Left renal cortex interstitium (tissue), 4 donors: ENCODE data around the gene TMBIM6. TPM values are rescaled to one million over a fixed set of nuclear protein-coding genes. Genes with fewer than 3 reads are reported as not detected.
"Not testable (repeated sequence)": the region's sequence is repeated elsewhere in the genome, so short reads cannot be mapped to it uniquely, and the experiment has no call there.

ENCODE experiments used
- DNase-seq, 4 donors: peaks; one replicate each; pipeline ENCODE4 v3.0.0-alpha.2; 2013; ENCODE audit warnings: low read depth in 4 of 4, low spot score in 2 of 4, missing footprints in 1 of 4
- polyA plus RNA-seq, 4 donors: library from polyadenylated mRNA; unstranded; fragments of 120-200 nt; gene quantifications; one replicate each; pipeline ENCODE4 v1.2.1, GENCODE V29; 2013; ENCODE audit not compliant: insufficient read length in 4 of 4

Gene TMBIM6, protein sequence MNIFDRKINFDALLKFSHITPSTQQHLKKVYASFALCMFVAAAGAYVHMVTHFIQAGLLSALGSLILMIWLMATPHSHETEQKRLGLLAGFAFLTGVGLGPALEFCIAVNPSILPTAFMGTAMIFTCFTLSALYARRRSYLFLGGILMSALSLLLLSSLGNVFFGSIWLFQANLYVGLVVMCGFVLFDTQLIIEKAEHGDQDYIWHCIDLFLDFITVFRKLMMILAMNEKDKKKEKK
- polyA plus RNA-seq = 100 to 1,000 TPM; 647 to 770 (median 683) TPM

DNA sequence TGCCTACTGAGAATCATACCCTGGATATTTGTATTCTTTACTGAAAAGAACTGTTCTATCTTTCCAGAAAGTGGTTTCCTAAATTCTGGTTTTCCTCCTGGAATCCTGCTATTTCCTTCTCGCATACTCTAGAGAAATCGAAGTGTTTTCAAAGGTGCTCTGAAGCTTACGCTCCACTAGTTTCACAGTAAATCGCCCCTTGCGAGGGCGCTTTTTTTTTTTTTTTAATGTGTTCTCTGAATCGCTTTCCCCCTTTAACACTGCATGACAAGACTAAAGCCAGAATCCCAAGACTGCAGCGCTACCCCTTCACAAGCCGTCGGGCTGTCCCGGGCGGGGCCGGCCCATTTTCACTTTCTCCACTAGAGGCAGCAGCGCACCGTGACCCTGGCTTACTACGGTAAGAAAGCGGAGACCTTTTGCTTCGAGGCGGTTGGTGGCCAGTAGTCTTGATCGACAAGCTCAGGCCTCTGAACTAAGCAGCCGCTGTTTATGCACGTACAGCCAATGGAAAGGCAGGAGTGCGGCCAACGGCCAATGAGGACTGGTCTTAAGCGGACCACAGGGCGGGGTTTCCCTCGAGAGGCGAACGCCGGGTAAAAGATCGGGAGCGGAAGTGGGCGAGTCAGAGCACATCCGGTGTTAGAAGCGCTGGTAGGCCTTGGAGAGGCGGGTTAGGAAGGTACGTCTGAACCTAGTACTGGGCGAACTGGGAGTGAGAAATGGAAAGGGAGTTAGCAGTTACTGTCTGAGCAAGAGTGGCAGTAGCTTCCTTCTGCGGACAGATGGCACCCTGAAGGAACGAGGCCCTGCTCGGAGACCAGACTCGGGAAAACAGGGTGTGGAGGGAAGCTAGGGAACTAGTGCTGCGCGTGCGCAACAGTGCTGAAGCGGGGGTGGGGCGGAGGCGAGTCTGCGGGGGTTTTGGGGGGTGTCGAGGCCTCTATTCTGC lies at the start of gene TMBIM6:
TSS of gene TMBIM6 (plus strand) at position 628 of the 952 bp plus-strand sequence. CDS start 10,937 bp downstream, outside the sequence.
- DNase-seq = peak; percentile 99

DNA sequence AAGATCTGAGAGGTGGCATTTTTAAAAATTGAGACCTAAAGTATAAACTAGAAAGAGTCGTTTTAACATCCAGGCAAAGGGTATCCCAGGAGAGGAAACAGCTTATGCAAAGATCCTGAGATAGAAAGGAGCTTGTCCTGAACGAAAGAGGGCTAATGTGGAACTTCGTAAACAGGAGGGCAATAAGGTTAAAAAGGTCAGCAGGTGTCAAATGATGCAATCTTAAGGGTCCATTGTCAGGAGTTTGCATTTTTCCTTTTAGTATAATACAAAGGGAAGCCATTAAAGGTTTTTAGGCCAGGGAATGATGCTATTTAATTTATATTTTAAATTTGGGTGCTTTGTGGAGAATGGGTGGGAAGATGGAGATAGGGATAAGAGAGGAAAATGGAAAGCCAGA lies 48.5 kb upstream of the TMBIM6 start:
- DNase-seq = no peak

DNA sequence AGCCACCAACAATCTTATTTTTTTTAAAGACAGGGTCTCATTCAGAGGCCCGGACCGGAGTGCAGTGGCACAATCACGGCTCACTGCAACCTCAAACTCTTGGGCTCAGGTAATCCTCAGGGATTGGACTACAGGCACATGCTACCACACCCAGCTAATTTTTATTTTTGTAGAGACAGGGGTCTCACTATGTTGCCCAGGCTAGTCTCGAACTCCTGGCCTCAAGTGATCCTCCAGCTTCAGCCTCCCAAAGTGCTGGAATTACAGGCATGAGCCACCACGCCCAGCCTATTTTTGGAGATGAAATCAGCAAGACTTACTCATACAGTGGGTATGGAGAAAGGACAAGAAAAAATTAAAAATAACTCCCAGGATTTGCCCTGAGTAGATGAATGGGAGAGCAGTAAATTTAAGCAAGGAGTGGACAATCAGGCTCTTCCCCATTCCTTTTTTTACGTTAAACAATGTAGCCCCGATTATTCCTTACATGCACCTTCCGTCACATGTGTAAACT lies 47.4 kb upstream of the TMBIM6 start:
- DNase-seq = no peak

DNA sequence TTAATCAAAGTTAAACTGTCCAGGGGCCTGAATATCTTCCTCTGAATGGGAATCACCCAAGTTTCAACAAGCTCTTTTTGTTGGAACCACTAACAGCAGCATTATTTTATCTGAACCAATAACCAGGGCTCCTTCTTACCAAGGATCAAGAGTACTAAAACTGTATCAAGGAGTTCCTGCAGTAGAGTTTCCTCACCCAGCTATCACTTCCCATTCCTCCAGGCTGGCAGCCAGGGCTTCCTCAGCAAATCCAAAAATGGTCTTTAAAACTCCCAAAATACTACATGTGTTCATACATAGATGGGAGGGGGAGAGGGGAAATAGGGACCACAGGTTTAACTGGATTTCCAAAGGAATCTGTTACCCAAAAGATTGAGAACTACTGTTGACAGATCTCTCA lies 44.6 kb upstream of the TMBIM6 start:
- DNase-seq = no peak

DNA sequence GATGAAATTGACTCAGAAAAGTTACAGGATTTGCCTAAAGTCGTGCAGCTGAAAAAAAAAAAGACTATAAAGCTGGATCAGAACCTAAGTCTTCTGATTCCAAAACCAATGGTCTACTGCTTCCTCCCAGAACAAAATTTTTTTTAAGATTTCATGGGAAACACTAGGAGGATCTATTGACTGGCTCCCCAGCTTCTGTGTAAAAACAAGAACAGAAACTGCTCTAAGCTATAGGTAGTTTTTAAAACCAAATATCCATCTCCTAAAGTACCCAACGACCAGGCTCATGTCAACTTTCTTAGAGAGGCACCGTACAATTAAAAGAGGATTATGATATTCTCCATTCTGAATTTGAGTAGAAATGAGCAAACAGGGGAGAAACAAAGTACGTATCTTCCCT lies 43.5 kb upstream of the TMBIM6 start:
- no peak for DNase-seq

DNA sequence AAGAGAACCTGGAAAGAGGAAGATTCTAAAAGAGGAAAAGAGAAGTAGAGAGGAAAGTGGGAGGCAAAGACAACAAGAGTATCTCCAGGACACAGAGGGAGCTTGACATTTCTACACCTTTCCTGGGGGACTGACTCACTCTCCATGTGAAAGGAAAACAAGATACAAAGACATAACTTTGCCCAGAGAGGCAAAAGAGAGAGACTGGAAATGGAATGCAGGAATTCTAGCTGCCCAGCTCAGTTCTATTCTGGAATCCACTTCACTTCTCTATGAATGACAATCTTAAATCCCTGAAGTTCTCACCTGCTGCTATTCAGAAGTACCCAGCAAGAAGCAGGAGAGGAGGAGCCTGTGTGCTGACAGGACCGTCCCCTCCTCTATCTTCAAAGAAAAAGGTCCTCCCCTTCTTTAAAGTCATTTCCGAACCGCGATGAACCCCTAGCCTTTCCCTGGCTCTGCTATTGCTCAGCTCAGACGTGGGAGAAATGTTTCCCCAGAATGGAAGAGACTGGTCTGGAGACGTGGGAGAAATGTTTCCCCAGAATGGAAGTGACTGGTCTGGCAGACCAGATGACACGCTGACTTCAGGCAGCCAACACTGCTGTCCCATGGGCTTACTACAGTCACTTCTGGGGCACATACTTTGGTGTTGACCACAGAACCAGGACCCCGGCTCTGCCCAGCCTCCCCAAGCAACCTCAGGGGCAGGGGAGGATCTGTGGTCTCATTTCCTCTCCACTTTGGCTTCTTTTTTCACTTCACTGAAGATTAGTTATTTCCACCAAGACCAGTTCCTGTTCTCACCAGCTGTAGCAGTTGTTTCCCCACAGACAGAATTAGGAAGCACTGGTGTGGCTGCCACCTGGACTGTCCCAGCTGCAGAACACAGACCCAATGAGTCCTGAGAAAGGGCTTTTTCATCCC lies 42.5 kb upstream of the TMBIM6 start:
- DNase-seq = no peak

DNA sequence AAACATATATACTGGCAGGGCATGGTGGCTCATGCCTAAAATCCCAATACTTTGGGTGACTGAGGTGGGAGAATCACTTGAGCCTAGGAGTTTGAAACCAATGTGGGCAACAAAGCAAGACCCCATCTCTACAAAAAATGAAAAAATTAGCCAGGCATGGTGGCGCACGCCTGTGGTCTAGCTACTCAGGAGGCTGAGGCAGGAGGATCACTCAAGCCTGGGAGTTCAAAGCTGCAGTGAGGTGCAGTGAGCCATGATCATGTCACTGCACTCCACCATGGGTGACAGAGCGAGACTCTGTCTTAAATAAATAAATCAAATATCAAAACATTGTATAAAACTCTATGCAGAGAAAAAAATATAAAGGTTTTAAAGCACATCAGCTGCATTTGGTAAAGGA lies 39.3 kb upstream of the TMBIM6 start:
- DNase-seq = no peak

DNA sequence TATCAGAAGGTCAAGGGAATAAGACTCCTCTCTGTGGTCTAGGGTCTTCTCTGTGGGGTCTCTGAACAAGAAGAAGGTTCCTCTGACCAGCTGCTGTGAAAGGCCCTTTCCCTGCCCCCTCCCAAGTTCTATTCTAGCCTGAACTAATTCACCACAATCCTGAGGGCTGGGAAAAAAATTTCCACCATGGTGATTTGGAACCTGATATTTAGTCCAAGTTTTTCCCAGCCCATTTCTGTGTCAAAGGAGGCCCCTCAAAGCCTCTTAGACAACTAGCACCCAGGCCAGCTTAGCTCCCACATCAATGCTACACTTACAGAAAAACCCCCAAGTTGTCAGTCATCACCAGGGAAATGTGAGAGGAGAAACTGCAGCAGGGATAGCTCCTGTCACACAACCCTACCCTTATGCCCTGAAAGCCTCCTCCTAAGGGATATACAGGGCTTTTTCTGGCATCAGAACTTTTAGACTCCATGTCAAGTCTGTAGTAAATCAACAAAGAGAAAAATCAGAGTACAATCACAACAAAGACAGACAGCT lies 38.6 kb upstream of the TMBIM6 start:
- DNase-seq = no peak

DNA sequence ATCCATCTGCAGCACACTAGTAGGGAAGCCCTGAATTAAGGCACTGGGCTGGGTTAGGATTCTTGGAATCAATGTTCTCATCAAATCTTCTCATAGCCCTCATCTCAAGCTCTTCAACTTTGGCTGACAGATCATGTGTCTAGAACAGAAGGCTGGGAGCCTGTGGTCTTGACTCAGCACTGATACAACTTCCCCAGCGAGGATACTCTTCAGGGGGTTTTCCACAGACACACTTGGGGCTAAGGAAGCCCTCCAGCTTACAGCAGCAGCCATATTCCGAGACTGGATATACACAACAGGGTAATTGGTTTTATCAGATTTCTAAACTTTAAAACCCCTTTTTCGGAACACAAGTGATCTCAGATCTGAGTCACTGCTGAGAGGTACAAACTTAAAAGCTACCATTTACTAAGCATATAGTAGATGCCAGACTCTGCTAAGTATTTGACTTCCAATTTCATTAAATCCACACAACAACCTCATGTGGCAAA lies 37.7 kb upstream of the TMBIM6 start:
- DNase-seq = no peak

DNA sequence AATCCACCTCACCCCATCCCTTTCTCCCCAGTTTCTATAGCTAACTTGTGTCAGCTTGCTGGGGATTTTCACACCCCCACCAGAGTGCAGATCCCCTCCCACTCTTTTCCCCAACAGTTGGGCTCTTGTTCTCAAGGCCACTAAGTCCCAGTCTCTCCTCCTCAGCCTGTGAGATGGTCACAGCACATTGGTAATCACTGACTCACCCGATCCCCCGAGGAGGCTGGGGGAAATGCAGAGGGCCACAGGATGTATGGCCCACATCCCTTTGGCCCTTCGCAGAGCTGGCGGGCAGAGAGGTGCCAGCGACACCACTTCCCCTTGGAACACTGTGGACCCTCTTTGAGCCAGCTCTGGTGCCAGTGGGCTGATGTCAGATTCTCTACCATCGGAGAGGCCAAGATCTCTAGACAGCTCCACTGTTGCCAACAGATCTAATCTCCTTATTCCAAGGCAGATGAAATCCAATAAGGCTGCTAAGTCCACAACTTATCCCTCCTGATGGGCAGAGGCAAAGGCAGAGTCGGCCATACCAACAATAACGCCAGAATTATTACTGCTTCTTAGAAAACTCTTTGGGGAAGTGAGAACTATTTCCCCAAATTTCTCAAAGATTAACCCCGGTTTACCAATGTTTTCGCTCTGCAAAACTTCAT lies 35.8 kb upstream of the TMBIM6 start:
- DNase-seq = no peak

DNA sequence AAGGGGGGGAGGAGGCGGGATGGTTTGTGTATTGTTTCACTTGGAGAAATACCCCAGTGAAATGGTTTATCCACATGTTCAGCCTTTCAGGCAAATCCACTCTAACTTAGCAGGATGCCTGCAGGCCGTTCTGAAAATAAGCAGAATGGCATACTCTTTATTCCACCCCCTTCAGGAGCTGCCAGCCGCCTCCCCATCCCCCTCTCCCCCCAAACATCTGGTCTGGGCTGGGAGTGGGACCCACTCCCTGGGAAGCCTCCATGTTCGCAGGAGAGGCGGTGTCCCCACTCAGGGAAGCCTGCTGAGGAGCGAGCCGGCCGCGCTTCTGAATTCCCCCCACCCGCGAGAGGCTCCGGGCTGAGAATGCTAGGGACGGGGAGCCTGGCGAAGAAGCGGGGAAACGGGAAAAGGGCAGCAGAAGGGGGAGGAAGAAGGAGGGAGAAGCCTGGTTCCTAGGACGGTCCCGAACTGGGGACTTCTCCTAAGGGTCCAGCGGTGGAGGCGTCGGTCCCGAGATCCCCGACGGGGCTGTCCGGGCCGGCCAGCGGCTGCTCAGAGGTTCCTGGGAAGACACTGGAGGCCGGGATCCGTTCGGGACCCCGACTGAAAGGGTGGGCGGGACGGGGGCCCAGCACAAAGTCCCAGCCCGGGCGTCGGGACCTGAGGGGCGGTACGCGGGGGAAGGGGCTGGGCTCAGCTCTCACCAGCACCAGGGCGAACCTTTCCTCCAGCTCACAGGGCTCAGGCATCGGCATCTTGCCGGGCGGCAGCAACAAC lies 34.8 kb upstream of the TMBIM6 start:
- DNase-seq = peak in 3 of 4 donors; percentile 26 to 60 (median 52)

DNA sequence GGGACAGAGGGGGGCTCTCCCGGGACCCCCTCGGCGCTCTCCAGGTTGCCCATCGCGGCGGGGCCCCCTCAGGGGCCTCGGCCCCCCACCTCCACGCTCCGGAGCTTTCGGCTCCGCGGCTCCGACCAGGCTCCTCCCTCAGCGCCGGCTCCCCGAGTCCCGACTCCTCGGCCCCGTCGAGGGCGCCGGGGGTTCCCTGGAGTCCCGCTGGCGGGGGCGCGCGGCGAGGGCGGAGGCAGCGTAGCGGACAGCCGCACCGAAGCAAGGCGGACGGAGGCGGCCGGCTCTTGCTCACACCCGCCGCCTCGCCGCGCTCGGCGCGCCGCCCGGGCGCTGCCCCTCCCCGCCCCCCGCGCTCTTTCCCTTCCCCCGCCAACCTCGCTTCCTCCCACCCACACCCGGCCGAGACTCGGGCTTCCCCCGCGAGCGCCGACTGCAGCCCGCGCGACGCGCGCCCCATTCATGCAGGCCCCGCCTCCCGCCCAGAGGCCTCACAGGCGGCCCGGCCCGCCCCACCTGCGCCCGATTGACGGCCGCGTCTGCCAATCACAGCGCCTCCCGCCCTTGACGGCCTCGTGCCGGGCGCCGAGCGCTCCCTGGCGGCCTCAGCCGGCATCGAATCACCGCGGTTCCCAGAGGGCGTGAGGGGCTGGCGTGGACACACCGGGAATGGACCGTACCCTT lies 34.1 kb upstream of the TMBIM6 start, which contains the start of gene FMNL3:
TSS of gene FMNL3 (minus strand) at position 278 of the 684 bp plus-strand sequence. CDS start at position 53, 225 bp downstream.
- DNase-seq = peak; percentile 62 to 90 (median 88)

DNA sequence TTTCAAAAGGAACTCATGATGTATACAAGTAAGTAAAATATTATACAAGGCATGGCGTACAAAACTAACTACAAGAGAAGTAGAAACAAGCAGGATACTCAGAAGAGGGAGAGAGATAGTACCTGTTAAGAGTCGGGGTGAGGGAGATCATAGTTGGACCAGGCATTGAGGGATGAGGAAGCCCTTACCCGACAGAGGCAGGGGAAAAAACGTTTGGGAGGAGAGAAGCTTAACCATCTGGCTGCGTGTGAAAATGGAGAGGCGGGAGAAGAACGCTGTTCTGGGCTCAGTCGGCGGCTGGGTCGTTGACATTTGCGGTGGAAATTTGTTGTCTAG lies 33.6 kb upstream of the TMBIM6 start:
- no peak for DNase-seq

DNA sequence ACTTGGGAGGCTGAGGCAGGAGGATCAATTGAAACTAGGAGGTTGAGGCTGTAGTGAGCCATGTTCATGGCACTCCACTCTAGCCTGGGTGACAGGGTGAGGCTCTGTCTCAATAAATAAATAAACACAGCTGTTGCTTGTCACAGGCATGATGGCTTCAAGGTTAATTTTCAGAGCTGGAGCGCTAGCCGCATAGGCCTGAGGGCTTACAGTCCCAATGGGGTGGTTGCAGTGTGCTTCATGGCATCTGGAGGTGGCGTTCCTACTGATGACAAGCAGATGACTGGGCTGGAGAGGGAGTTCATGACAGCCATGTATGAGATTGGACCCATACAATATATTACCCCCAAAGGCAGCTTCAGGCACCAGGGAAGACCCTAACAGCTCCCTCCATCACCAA lies 32.5 kb upstream of the TMBIM6 start:
- DNase-seq = no peak

DNA sequence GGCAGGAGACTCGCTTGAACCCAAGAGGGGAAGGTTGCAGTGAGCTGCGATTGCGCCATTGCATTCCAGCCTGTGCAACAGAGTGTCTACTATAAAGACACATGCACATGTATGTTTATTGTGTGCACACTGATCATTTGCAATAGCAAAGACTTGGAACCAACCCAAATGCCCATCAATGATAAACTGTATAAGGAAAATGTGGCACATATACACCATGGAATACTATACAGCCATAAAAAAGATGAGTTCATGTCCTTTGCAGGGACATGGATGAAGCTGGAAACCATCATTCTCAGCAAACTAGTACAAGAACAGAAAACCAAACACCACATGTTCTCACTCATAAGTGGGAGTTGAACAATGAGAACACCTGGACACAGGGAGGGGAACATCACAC lies 27.4 kb upstream of the TMBIM6 start:
- not testable (repeated sequence) for DNase-seq

DNA sequence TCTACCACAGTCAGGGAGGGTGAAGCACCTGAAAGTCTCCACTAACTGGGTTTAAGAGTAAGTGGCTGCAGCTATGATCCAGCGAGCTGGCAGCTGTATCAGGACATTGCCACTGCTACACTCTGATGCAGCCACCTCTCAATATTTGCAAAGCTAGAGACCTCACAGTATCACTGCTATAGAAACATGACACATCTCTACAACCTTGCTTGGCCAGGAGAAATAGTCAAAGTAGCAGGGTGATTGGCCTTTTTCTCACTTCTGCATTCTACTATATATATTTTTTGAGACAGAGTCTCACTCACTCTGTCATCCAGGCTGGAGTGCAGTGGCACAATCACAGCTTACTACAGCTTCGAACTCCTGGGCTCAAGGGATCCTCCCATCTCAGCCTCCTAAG lies 24.8 kb upstream of the TMBIM6 start:
- DNase-seq = no peak

DNA sequence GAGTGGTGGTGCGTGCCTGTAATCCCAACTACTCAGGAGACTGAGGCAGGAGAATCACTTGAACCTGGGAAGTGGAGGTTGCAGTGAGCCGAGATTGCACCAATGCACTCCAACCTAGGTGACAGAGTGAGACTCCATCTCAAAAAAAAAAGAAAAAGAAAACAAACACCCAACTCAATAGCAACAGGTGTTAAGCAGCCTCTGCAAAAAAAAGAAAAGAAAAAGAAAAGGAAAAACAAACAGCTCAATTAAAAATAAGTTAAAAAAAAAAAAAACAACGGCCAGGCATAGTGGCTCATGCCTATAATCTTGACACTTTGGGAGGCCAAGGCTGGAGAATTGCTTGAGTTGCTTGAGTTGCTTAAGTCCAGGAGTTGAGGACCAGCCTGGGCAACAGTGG lies 23.6 kb upstream of the TMBIM6 start:
- DNase-seq = not testable (repeated sequence)

DNA sequence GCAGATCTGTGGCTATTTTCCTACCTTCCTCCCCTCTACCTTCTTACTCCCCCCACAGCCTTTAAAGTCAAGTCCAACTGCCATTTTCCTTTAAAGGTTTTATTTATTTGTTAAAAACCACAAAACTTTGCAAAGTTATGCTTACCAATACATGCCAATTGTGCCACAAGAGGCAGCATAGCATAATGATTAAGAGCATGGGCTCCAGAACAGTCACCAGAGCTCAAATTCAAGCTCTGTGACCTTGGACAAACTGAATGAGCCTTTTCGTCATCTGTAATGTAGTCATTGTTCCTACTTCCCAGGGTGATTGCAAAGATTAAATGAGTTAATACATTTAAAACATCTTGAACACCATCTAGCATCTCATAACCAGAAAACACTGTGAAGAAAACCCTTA lies 21.1 kb upstream of the TMBIM6 start:
- no peak for DNase-seq
